ENCODE results near the gene TBC1D32.
"Not testable (repeated sequence)": the region's sequence is repeated elsewhere in the genome, so short reads cannot be mapped to it uniquely, and the experiment has no call there.

The TBC1D32 gene

DNA sequence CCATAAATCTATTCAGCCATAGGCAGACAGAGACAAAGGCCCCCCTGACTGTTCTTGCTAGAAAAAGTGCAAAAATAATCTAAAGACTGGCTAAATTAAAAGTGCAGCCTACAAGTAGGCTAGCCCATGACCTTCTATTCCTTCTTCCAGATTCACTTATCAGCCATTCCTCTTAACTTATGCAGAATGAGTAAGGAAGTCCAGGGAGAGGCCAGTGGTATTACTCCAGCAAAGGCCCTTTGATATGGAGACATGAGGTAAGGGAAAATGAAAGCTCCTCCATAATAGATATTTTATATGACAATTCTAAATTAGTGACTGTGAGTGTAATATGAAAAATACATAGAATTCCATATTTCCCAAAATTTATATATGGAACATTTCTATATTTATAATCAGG lies 199.4 kb downstream of the TBC1D32 start:
- no peak for DNase-seq (ENCODE audit: low spot score)

DNA sequence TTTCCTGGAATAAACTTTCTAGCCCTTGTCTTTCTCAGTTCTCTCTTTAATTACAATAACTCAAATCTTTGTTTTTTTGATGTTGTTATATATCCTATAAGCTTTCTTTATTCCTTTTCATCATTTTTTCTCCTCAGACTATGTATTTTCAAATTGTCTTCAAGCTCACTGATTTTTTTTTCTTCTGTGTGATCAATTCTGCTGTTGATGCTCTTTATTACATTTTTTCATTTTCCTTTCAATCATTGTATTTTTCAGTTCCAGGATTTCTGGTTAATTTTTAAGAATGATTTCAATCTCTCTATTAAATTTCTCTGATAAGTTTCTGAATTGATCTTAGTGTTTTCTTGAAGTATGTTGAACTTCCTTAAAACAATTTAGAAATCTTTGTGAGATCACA lies 209.7 kb downstream of the TBC1D32 start:
- DNase-seq (ENCODE audit: low spot score): no peak

DNA sequence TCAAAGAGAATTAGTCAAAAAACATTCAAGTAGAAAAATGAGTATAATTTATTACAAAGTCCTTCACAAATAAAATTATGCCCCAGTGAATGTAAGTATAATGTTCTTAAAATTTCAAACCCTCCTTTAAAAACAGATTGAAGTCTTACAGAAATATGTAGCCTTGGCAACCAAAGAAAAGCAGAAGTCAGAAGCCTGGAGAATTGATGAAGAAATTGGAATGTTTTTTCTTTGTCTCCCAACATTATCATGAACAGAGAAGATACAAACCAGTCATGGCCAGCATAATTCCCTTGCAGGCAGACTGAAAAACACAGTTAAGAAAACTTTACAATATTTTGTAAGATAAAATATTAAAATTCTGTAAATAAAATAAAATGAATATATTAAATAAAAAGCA lies 221.9 kb downstream of the TBC1D32 start:
- no peak for DNase-seq (ENCODE audit: low spot score)

DNA sequence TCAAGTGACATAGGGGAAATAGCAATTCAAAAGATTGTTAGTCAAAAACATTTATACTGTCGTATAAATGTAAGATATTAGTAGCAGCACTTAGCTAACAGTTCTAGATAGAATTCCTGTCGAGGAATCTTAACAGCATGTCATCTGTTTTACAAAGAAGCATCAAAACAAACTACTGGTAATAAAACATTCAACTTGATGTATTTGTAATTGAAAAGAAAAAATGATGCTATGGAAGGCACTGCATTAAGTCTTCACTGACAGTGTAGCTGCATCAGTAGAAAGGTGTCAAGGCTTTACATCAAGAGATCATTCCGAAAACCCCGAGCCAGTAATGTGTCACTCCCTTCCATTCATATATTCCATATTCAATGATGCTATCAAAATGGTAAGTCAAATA lies 223.5 kb downstream of the TBC1D32 start:
- no peak for DNase-seq (ENCODE audit: low spot score)

DNA sequence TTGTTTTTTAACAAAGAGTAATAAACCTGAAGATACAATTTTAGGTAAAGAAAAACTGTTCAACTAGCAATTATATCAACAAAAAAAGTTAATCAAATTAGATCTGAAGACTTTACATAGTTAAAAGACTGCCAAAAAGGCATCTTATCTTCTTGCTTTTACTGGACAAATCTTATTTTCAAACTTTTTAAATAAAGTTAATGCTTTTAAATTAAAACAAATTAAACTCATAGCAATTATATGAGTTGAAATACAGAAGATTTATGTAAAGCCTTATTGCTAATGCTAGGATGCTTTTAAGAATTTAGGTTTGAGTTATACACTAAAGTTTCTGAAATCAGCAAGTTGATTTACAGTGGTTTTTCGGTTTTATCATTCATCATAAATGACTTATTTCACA lies 227.3 kb downstream of the TBC1D32 start:
- no peak for DNase-seq (ENCODE audit: low spot score)

DNA sequence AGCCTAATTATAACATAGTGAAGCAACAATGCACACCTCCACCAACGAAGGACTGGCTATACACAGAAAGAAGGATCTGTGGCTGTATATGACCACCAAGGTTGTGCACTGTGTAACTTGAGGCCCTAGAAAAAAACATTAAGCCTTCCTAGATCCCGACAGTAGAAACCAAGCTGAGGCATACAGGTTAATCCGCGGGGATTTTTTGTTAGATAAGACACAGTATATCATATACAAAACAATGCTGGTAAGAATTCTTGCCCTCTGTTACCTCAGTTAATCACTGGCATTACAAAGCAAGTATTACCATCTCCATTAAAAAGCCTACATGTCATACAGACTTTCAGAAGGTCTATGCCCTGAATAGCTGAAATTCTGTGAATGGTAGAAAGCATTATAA lies 228.8 kb downstream of the TBC1D32 start:
- DNase-seq (ENCODE audit: low spot score): no peak

DNA sequence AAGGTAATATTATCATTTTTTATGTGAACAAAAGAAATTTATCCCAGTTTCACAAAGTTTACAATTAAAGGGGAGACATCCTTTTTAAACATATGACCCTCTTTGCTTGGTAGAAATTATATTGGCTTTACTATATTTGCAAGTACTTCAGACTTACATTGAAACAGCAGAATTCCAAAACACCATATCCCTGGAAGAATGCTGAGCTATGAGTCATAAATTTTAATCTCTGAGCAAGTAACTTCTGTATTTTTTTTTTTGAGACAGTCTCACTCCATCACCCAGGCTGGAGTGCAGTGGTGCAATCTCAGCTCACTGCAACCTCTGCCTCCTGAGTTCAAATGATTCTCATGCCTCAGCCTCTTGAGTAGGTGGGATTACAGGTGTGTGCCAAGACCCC lies 240.4 kb downstream of the TBC1D32 start:
- DNase-seq (ENCODE audit: low spot score): no peak

DNA sequence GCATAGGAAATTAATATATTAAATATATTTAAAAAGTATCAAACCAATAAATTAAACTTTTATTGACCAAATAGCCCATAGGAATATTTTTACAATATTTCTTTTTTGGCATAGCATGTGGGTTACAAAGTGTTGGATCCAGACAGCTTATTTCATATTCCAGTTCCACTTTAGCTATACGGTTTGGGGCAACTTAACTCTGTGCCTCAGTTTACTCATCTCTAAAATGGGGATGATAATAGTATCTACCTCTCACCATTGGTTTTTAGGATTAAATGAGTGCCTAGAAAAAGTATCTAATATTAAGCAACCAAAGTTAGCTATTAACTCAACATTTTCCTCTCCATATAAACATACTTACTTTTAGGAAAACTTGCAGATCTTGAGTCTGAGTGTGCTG lies 243.8 kb downstream of the TBC1D32 start:
- DNase-seq (ENCODE audit: low spot score): no peak

DNA sequence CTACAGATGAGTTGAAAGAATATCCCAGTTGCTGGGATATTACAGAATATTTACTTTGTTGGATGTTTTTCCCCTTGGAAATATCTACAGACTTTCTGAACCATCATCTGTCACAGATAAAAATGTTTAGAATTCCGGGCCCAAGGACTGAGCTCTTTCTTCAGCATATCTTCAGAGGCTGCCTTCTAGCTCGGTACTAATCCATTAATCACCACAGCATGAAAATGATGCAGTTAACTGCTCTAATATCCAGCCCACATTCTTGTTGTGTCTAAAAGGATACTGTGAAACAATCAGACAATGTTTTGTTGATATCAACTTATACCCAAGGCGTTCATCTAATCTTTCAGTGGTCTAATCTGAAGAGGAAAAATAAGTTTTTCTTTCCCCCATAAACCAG lies 247.4 kb downstream of the TBC1D32 start:
- DNase-seq (ENCODE audit: low spot score): no peak

DNA sequence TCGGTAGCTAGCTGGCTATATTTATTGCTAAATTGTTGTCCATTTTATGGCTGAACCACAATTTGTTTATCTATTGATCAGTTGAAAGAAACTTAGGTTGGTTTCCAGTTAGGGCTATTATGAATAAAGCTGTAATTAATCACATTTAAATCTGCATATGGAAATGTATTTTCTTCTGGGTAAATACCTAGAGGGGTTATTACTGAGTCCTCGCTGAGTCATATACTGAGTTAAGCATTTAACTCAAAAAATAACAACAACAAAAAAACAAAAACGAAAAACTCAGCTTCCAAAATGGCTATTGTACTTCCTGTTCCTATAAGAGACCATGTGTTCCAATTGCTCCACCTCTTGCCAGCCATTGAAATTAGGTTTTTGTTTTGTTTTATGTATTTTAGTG lies 258.2 kb downstream of the TBC1D32 start:
- DNase-seq (ENCODE audit: low spot score): no peak

DNA sequence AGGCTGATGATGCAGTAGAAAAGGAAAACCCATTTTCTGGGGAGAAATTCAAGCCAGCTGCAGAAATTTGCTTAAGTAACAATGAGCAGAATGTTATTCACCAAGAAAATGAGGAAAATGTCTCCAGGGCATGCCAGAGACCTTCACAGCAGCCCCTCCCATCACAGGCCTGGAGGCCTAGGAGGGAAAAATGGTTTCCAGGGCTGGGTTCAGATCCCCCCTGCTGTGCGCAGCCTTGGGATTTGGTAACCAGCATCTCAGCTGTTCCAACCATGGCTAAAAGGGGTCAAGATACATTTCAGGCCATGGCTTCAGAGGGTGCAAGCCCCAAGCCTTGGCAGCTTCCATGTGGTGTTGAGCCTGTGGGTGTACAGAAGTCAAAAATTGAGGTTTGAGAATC lies 265.5 kb downstream of the TBC1D32 start:
- DNase-seq (ENCODE audit: low spot score): not testable (repeated sequence)

DNA sequence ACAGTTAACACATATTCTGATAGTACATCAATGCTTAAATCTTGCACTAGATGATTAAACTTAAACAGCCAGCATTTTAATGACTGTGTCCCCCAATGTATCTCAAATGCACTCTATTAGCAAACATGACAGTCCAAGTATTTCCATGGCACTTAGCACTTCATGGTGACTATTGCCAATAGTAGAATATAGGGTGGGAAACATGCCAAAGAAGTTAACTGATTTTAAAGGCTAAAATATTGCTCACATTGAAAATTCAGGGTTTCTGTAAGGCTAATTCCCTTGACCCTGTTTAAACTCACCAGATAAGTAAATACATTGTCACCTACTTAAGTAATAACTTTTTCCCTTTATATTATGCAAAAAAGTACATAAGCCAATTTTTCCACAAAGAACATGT lies 266.9 kb downstream of the TBC1D32 start:
- DNase-seq (ENCODE audit: low spot score): no peak

DNA sequence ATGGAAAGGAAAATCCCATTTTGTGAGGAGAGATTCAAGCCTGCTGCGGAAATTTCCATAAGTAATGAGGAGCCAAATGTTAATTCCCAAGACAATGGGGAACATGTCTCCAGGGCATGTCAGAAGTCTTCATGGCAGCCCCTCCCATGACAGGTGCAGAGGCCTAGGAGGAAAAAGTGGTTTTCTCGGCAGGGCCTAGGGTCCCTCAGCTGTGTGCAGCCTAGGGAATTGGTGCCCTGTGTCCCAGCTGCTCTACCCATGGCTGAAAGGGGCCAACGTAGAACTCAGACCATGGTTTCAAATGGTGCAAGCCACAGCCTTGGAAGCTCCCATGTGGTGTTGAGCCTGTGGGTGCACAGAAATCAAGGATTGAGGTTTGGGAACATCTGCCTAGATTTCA lies 269.9 kb downstream of the TBC1D32 start:
- DNase-seq (ENCODE audit: low spot score): no peak

DNA sequence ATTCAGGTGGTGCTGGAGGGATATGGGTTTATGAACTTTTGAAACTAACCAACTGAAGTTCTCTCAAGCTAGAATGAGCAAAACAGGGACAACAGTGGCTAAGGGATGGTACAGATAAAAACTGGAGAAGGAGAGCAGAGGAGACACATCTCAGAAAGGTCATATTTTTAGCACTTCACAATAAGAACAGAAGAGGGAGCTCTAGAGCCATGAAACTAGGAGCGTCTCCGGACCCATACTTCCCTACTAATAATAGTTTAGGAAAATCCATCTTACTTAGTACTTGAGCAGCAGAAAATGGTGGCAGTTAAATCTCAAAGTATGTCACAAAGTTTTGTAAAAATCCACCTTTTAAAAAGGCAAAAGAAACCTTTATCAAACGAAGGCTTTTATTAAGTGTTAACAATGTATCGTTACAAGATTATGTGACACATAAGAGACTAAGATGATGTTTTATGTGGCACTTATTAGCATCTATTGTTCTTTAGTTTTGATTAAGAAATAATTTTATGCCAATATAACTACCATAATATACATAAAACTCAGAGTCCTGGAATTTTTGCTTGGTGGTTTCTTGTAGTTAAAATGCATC lies 278.6 kb downstream of the TBC1D32 start:
- DNase-seq (ENCODE audit: low spot score): peak; percentile 50

DNA sequence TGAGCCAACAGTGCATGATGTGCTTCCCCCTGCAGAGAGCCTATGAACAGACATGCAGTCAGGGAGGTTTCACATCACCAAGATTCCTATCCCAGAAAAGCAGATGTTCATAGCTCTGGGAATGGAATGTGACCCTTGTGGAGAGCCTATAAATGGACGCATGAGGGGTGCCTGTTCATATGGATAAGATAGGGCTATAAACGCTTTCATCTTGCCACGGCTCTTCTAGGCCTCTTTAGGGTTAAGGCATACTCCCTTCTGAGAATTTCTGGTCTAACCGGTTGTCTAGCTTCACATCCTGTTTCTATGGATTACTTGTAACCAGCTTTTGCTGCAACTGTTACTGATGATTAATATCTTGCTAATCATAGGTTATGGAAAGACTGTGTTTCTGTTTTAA lies 285.7 kb downstream of the TBC1D32 start:
- DNase-seq (ENCODE audit: low spot score): not testable (repeated sequence)

DNA sequence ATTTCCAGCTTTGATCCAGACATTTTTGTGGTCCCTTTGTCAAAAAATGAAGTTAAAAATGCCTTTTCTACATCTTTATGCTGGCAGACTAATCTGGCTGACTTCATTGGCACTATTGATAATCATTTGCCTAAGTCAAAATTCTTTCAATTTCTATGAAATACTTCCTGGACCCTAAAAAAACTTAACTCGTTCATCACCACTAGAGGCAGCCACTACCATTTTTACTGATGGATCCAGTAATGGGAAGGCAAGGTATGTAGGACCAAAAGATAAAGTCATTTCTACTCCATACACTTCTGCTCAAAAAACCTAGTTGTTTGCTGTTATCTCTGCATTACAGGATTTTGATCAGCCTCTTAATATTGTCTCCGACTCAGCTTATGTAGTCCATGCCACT lies 289.4 kb downstream of the TBC1D32 start:
- not testable (repeated sequence) for DNase-seq (ENCODE audit: low spot score)

DNA sequence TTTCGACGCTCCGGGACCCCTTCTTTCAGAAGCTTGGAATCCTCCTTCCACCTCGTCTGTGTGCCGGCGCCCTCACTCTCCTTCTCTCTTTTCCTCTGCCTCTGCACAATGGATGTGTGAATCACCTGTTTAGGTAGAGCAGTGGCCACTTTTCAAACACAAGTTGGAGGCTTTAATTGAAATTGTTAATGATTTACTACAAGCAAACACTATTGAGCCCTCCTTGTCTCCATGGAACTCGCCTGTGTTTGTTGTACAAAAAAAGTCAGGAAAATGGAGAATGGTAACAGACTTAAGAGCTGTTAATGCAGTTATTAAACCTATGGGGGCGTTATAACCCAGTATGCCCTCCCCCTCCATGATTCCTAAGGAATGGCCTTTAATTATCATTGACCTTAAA lies 290.6 kb downstream of the TBC1D32 start:
- not testable (repeated sequence) for DNase-seq (ENCODE audit: low spot score)

DNA sequence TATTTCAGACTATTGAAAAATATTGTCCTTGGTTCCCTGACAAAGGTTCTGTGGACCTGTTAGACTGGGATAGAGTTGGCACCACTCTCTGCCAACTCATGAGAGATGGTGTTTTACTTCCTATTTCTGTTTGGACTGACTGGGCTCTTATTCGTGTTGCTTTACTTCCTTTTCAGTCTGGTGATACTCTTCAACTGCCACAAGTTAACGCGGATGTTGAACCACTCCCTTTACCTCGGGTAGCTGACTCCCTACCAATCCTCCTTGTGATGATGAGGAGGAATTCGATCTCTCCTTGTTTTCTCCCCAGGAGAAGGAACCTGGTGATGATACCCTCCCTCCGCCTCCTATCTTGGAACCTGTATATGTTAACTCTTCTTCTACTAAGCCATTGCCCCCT lies 291.1 kb downstream of the TBC1D32 start:
- not testable (repeated sequence) for DNase-seq (ENCODE audit: low spot score)

DNA sequence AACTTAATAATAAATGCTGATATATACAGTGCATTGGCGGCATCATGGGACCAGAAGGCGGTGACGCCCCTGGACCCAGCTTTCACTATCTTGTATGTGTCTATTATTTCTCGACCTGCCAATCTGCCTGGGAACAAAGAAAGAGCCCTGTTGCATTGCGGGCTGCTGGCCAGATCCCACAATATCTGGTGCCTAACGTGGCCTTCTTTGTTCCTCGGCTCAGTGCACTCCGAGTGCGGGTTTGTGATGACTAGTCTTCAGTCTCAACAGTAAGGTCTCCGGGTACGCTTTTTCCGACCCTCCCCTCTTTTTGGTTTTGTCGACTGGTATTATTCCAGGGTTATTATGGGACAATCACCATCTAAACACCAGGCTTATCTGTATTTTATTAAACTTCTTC lies 291.5 kb downstream of the TBC1D32 start:
- DNase-seq (ENCODE audit: low spot score): no peak

DNA sequence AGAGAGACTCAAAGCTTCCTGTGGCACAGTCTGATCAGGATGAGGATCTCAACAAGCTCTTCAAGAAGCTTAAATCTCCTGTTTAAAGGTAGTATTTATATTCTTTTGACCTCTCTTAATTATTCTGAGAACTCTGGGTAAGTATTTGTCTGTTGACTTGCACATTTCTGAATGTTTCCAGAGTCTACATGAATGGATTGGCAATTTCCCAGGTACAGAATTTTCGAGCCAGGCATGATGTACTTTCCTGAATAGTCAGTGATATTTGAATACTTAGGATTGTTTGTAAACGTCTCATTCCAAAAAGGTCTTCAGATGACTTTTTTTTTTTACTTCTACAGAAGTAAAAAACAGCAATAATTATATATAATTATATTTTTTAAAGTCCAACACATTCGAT lies 293.4 kb downstream of the TBC1D32 start:
- no peak for DNase-seq (ENCODE audit: low spot score)

DNA sequence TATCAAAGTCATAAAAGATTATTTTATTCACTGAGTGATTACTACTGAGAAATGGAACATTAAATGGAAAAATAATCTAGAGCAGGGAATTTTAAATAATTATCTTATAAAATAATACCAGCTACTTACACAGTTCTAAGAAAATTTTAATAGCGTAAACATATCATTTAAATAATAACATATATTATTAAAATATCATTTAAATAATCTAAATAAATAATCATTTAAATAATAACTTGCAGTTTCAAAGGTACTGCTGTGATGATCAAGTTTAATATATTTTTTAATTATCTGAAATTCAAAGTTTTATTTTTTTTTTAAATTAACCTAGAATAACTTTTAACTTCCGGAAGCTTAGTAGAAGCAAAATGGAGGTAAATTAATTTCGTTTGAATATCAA lies 301.2 kb downstream of the TBC1D32 start:
- DNase-seq (ENCODE audit: low spot score): no peak

DNA sequence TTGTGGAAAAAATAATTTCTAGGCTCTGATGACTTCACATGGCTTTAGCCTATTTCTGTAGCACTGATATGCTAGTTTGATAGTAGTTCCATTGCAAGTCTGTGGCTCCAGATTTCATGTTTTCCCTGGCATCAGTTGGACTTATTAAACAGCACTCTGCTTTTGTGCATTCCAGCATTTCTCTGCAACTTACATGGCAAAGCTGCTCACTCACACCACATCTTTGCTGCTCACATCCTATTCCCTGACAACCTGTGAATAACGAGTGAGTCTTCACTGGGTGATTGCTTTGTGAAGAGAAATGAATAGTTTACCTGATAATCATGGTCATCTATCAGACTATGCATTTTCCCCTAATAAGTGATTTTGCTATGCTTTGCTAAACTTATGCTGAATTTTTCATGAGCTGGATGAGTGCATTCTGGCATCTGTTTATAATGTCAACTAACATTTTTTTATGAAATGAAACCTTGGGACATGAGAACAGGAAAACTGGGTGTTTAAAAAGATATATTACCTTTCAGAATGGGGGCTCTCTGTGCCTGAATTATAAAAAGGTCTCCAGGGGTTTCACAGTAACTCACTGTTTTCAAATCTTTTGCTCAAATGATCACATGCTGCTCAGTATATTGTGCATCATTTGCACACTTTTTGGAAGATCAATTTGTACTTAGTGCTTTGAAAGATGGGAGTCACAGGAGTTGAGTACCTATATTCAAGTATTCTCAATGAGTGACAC lies 301.8 kb downstream of the TBC1D32 start:
- no peak for DNase-seq (ENCODE audit: low spot score)

Data from CD4-positive, alpha-beta T cell treated with Interleukin-2 at 100 ng/mL for 4 hours (primary cell).